PC-3 (cell line): ENCODE results near the gene RXRA. TPM values are rescaled to one million over a fixed set of nuclear protein-coding genes. Genes with fewer than 3 reads are reported as not detected.

Source experiments
- ATAC-seq: fragments of 200-7000 bp; cut with Tn5 transposase; 2 replicates; pipeline ENCODE4 v1.9.1; 2020; ENCODE audit warnings: mild to moderate bottlenecking, moderate library complexity
- BruUV-seq: library from RNA; stranded (reverse); fragments of 400-500 nt; replicated peaks from 2 replicates; lab custom pipeline; 2021; lab: Mats Ljungman, UMichigan
- CTCF ChIA-PET: fragments of 300-600 bp; sonication (Branson Sonifier 250); formaldehyde crosslinking; loops from one replicate; lab custom pipeline; 2022; ENCODE audit warnings: antibody characterized with exemption; lab: Charles Lee
- POLR2A ChIA-PET: fragments of 300-600 bp; sonication (Branson Sonifier 250); formaldehyde crosslinking; loops from one replicate; lab custom pipeline; 2022; ENCODE audit warnings: antibody characterized with exemption; ENCODE audit not compliant: unreplicated experiment; lab: Charles Lee
- DNase-seq: peaks from one replicate; pipeline ENCODE4 v3.0.0-alpha.2; 2015
- H2AFZ ChIP-seq: fragments of 300-600 bp; sonication (generic); 2 replicates; pipeline ENCODE4 v1.6.0; 2016; ENCODE audit warnings: antibody characterized with exemption, low read length
- H3F3A ChIP-seq: fragments of 300-600 bp; sonication (generic); one replicate; pipeline ENCODE4 v1.6.0; 2017; ENCODE audit warnings: antibody characterized with exemption, low read length, control low read depth, mild to moderate bottlenecking; ENCODE audit not compliant: unreplicated experiment
- H3K27ac ChIP-seq: fragments of 300-600 bp; sonication (generic); 2 replicates; pipeline ENCODE4 v1.5.1; 2016; ENCODE audit warnings: mild to moderate bottlenecking, low read length
- H3K27me3 ChIP-seq: fragments of 300-600 bp; sonication (generic); 2 replicates; pipeline ENCODE4 v1.6.1; 2016; ENCODE audit warnings: low read length, mixed read lengths
- H3K36me3 ChIP-seq: fragments of 300-600 bp; sonication (generic); 2 replicates; pipeline ENCODE4 v1.6.1; 2016; ENCODE audit warnings: low read depth, mixed run types, low read length, mixed read lengths
- H3K4me1 ChIP-seq: fragments of 300-600 bp; sonication (generic); 2 replicates; pipeline ENCODE4 v1.5.1; 2016; ENCODE audit warnings: low read length; ENCODE audit not compliant: insufficient read depth
- H3K4me2 ChIP-seq: fragments of 300-600 bp; sonication (generic); 2 replicates; pipeline ENCODE4 v1.6.0; 2016; ENCODE audit warnings: low read length
- H3K4me3 ChIP-seq: fragments of 300-600 bp; sonication (generic); 2 replicates; pipeline ENCODE4 v1.5.1; 2016; ENCODE audit warnings: mild to moderate bottlenecking, low read length, mixed read lengths
- H3K79me2 ChIP-seq: fragments of 300-600 bp; sonication (generic); 2 replicates; pipeline ENCODE4 v1.6.1; 2017; ENCODE audit warnings: low read length, mixed read lengths
- H3K9ac ChIP-seq: fragments of 300-600 bp; sonication (generic); 2 replicates; pipeline ENCODE4 v1.6.0; 2016; ENCODE audit warnings: mild to moderate bottlenecking, low read length
- H3K9me2 ChIP-seq: fragments of 300-600 bp; sonication (generic); replicated peaks from 2 replicates; pipeline ENCODE4 v1.6.1; 2016; ENCODE audit warnings: mixed run types, low read length, mixed read lengths
- H3K9me3 ChIP-seq: fragments of 300-600 bp; sonication (generic); 2 replicates; pipeline ENCODE4 v1.6.1; 2016; ENCODE audit warnings: low read length, mixed read lengths
- H4K20me1 ChIP-seq: fragments of 300-600 bp; sonication (generic); 2 replicates; pipeline ENCODE4 v1.6.1; 2016; ENCODE audit warnings: low read length, mixed read lengths
- EZH2 ChIP-seq: fragments of 300-600 bp; sonication (generic); IDR thresholded peaks from one replicate; pipeline ENCODE4 v1.6.1; 2017; ENCODE audit warnings: antibody characterized with exemption, mild to moderate bottlenecking, low read length; ENCODE audit not compliant: unreplicated experiment
- EZH2phosphoT487 ChIP-seq: fragments of 300-600 bp; sonication (generic); IDR thresholded peaks from 2 replicates; pipeline ENCODE4 v1.6.1; 2018; ENCODE audit warnings: mild to moderate bottlenecking, antibody characterized with exemption, low read length, borderline replicate concordance
- intact Hi-C: fragments of 100-400 bp; cut with micrococcal nuclease; formaldehyde crosslinking; loops from 2 replicates; pipeline ENCODE4 v1.9.0; 2023
- total RNA-seq: library from RNA; depleted of rRNA; stranded (reverse); fragments of >200 nt; gene quantifications from 2 replicates; pipeline ENCODE4 v1.2.3, GENCODE V29; 2014
- TF ChIP-seq, protein P1 (sequence below): fragments of 300-600 bp; sonication (generic); conservative IDR thresholded peaks from 2 replicates; pipeline ENCODE4 v1.5.1; 2017; ENCODE audit warnings: antibody characterized with exemption, low read depth, mild to moderate bottlenecking, low read length

Gene RXRA
- total RNA-seq, 1 experiment from 2014 or later, result 17.5 TPM

GRCh38 chr9:134425401-134425800, 99.1 kb downstream of the RXRA start:
- TF ChIP-seq EZH2phosphoT487, result no peak
- TF ChIP-seq EZH2, result no peak
- TF ChIP-seq, protein P1, sequence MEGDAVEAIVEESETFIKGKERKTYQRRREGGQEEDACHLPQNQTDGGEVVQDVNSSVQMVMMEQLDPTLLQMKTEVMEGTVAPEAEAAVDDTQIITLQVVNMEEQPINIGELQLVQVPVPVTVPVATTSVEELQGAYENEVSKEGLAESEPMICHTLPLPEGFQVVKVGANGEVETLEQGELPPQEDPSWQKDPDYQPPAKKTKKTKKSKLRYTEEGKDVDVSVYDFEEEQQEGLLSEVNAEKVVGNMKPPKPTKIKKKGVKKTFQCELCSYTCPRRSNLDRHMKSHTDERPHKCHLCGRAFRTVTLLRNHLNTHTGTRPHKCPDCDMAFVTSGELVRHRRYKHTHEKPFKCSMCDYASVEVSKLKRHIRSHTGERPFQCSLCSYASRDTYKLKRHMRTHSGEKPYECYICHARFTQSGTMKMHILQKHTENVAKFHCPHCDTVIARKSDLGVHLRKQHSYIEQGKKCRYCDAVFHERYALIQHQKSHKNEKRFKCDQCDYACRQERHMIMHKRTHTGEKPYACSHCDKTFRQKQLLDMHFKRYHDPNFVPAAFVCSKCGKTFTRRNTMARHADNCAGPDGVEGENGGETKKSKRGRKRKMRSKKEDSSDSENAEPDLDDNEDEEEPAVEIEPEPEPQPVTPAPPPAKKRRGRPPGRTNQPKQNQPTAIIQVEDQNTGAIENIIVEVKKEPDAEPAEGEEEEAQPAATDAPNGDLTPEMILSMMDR, result no peak
- no peaks in the 10 kb centered on the region for H3K9me3 ChIP-seq
- POLR2A ChIA-PET, result no interaction called here
- no peak for DNase-seq
- H3K79me2 ChIP-seq, result no peaks in the 10 kb centered on the region
- H3K36me3 ChIP-seq, result no peaks in the 10 kb centered on the region
- no peaks in the 10 kb centered on the region for H3K4me1 ChIP-seq
- H3K4me2 ChIP-seq, result no peak overlapping the region
- H4K20me1 ChIP-seq, result no peaks in the 10 kb centered on the region
- BruUV-seq, result no TSS peak
- CTCF ChIA-PET, result no interaction called here
- no peak overlapping the region for H2AFZ ChIP-seq
- no peaks in the 10 kb centered on the region for H3K9me2 ChIP-seq
- no peaks in the 10 kb centered on the region for H3K27me3 ChIP-seq
- H3F3A ChIP-seq, result no peaks in the 10 kb centered on the region
- no peak overlapping the region for H3K4me3 ChIP-seq
- intact Hi-C loops, result no loop called here
- H3K9ac ChIP-seq, result no peak overlapping the region
- H3K27ac ChIP-seq, result no peak overlapping the region
- ATAC-seq, result no peak

DNA sequence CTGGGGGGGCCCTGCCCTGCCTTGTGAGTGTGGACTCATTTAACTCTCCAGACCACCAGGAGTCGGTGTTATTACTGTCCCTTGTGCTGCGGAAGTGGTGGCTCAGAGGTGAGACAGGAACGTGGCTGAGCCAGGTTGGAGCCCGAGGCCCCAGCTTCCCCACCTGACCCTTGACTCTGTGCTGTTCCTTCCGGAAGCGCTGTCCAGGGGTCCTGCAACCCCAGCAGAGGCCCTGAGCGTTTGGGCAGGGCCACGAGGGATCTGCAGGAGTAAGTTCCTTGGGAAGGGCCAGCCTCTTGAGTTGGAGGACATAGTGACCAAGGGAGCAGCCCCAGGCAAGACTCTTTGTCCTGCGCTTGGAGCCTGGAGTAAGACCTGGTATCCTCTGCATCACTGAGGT, 99.6 kb downstream of the RXRA start:
- Histone ChIP-seq H4K20me1 (no peaks in the 10 kb centered on the region), H3K4me3 (no peak overlapping the region), H3K36me3 (no peaks in the 10 kb centered on the region), H3K9me3 (no peaks in the 10 kb centered on the region), H2AFZ (no peak overlapping the region), H3K4me2 (no peak overlapping the region), H3K9ac (no peak overlapping the region), H3K27ac (no peak overlapping the region), H3K79me2 (no peaks in the 10 kb centered on the region), H3K9me2 (no peaks in the 10 kb centered on the region), H3K27me3 (no peaks in the 10 kb centered on the region), H3K4me1 (no peaks in the 10 kb centered on the region), H3F3A (no peaks in the 10 kb centered on the region)
- DNase-seq, result no peak
- intact Hi-C loops, result no loop called here
- ChIA-PET CTCF (no interaction called here), POLR2A (no interaction called here)
- no peak for ATAC-seq
- BruUV-seq, result no TSS peak
- no peak for TF ChIP-seq EZH2phosphoT487
- TF ChIP-seq, protein P1, result no peak
- TF ChIP-seq EZH2, result no peak

- no peaks in the 10 kb centered on the region for H3K27me3 ChIP-seq
- ChIA-PET CTCF (no interaction called here), POLR2A (no interaction called here)
- no peak overlapping the region for H3K9ac ChIP-seq
- H3K36me3 ChIP-seq, result no peaks in the 10 kb centered on the region
- no peak overlapping the region for H3K4me3 ChIP-seq
- no peaks in the 10 kb centered on the region for H4K20me1 ChIP-seq
- no peaks in the 10 kb centered on the region for H3K9me2 ChIP-seq
- H3K4me1 ChIP-seq, result no peaks in the 10 kb centered on the region
- H3K27ac ChIP-seq, result no peak overlapping the region
- intact Hi-C loops, result no loop called here
- no TSS peak for BruUV-seq
- DNase-seq (no peak), ATAC-seq (no peak)
- H3K79me2 ChIP-seq, result no peaks in the 10 kb centered on the region
- H3K9me3 ChIP-seq, result no peaks in the 10 kb centered on the region
- no peak overlapping the region for H2AFZ ChIP-seq
- no peak for TF ChIP-seq EZH2
- TF ChIP-seq EZH2phosphoT487, result no peak
- no peak overlapping the region for H3K4me2 ChIP-seq
- H3F3A ChIP-seq, result no peaks in the 10 kb centered on the region
Observed at GRCh38 chr9:134426436-134426835, 100.2 kb downstream of the RXRA start.
